PFSK-1 (cell line): Measurements from ENCODE around the gene PROM1.

Experiments
- POLR2AphosphoS5 ChIP-seq: IDR thresholded peaks from 2 replicates; pipeline ENCODE4 v1.6.1; 2012; ENCODE audit warnings: low read depth, mild to moderate bottlenecking, control low read depth, low read length, moderate library complexity
- TF ChIP-seq, protein P1 (sequence below), 2 experiments: IDR thresholded peaks; 2 replicates each; pipeline versions ENCODE4 v1.6.1 to v1.8.0; 2011 to 2012; ENCODE audit warnings: low read depth in 2 of 2, low read length in 2 of 2, control low read depth in 1 of 2, inconsistent platforms in 1 of 2, mild to moderate bottlenecking in 1 of 2, moderate library complexity in 1 of 2; ENCODE audit not compliant: insufficient read depth in 1 of 2

DNA sequence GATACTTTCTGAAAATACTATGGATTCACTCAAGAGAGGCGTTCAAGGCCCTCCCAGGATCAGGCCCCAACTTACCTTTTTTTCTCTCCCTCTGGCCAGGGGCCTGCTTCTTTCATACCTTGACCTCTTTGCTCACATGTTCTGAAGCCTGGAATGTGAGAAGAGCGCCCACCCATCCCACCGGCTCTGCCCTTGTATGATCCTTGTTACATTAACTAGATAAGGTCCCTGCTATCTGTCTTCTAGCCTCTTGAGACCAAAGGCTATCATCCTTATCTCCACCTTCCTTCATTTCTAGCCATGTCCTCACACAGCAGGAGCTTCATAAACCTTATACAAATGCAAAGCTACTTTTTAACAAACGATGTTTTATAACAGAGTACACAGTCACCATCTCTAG is 45.9 kb downstream of the PROM1 start:
- TF ChIP-seq, protein P1, sequence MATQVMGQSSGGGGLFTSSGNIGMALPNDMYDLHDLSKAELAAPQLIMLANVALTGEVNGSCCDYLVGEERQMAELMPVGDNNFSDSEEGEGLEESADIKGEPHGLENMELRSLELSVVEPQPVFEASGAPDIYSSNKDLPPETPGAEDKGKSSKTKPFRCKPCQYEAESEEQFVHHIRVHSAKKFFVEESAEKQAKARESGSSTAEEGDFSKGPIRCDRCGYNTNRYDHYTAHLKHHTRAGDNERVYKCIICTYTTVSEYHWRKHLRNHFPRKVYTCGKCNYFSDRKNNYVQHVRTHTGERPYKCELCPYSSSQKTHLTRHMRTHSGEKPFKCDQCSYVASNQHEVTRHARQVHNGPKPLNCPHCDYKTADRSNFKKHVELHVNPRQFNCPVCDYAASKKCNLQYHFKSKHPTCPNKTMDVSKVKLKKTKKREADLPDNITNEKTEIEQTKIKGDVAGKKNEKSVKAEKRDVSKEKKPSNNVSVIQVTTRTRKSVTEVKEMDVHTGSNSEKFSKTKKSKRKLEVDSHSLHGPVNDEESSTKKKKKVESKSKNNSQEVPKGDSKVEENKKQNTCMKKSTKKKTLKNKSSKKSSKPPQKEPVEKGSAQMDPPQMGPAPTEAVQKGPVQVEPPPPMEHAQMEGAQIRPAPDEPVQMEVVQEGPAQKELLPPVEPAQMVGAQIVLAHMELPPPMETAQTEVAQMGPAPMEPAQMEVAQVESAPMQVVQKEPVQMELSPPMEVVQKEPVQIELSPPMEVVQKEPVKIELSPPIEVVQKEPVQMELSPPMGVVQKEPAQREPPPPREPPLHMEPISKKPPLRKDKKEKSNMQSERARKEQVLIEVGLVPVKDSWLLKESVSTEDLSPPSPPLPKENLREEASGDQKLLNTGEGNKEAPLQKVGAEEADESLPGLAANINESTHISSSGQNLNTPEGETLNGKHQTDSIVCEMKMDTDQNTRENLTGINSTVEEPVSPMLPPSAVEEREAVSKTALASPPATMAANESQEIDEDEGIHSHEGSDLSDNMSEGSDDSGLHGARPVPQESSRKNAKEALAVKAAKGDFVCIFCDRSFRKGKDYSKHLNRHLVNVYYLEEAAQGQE (IDR thresholded peaks at IDR 0.05; ENCODE audit: insufficient read depth in 1 of 2, low read depth in 2 of 2, low read length in 2 of 2) = no peak
- no peak for TF ChIP-seq POLR2AphosphoS5
